Measurements from ENCODE around the gene ARHGEF11. TPM values are rescaled to one million over a fixed set of nuclear protein-coding genes. Genes with fewer than 3 reads are reported as not detected.
"Not testable (repeated sequence)": the region's sequence is repeated elsewhere in the genome, so short reads cannot be mapped to it uniquely, and the experiment has no call there.

Gene ARHGEF11
- total RNA-seq, 2 experiments from 2014 or later: 1.4 to 1.8 TPM

GRCh38 chr1:157080714-157081113, 35.2 kb upstream of the ARHGEF11 start:
- Mint-ChIP-seq H3K27me3 (peaks cover 4% of the 10 kb centered on the region), H3K9me3 (no peaks in the 10 kb centered on the region), H3K27ac (no peak overlapping the region), H3K4me1 (ENCODE audit: low read depth) (no peaks in the 10 kb centered on the region), H3K4me3 (no peak overlapping the region), H3K36me3 (ENCODE audit: low read depth) (no peaks in the 10 kb centered on the region)
- no peak for DNase-seq
- ChIA-PET CTCF (interaction anchor here (1.4 to 13.6 kb wide), 3 partner anchors 10 to 119 kb away, joined by 3 to 562 read pairs (median 27); no protein-coding TSS in a partner anchor), POLR2A (interaction anchor here (1.4 kb wide), 1 partner anchor 76 kb away, joined by 4 read pairs; no protein-coding TSS in a partner anchor)
- intact Hi-C loops (cut with micrococcal nuclease): no loop called here
- no peak for TF ChIP-seq CTCF (IDR thresholded peaks at IDR 0.05)
- no peak for ATAC-seq

GRCh38 chr1:157077394-157077793, 31.9 kb upstream of the ARHGEF11 start:
- intact Hi-C loops (cut with micrococcal nuclease): no loop called here
- no peak for TF ChIP-seq CTCF (IDR thresholded peaks at IDR 0.05)
- DNase-seq (no peak), ATAC-seq (no peak)
- CTCF ChIA-PET: interaction anchor here (1.1 to 1.3 kb wide), 2 partner anchors 13 to 167 kb away, joined by 3 to 4 read pairs; no protein-coding TSS in a partner anchor
- Mint-ChIP-seq H3K4me3 (no peak overlapping the region), H3K4me1 (ENCODE audit: low read depth) (no peaks in the 10 kb centered on the region), H3K27ac (no peak overlapping the region), H3K36me3 (ENCODE audit: low read depth) (no peaks in the 10 kb centered on the region), H3K9me3 (no peaks in the 10 kb centered on the region), H3K27me3 (peaks cover 17% of the 10 kb centered on the region)
- POLR2A ChIA-PET: no interaction called here

- ATAC-seq (no peak), DNase-seq (peak; percentile 75)
- Mint-ChIP-seq H3K27ac (no peak overlapping the region), H3K36me3 (ENCODE audit: low read depth) (no peaks in the 10 kb centered on the region), H3K4me3 (no peak overlapping the region), H3K4me1 (ENCODE audit: low read depth) (no peaks in the 10 kb centered on the region), H3K9me3 (no peaks in the 10 kb centered on the region), H3K27me3 (peaks cover 19% of the 10 kb centered on the region)
- TF ChIP-seq CTCF (IDR thresholded peaks at IDR 0.05): peak; percentile 53
- ChIA-PET POLR2A (interaction anchor here (0.6 kb wide), 1 partner anchor 43 kb away, joined by 3 read pairs; no protein-coding TSS in a partner anchor), CTCF (interaction anchor here (0.8 to 2.7 kb wide), 24 partner anchors 8 to 235 kb away, joined by 3 to 12 read pairs (median 4); no protein-coding TSS in a partner anchor)
- intact Hi-C loops (cut with micrococcal nuclease): no loop called here
Observed at GRCh38 chr1:157073944-157074685, 28.6 kb upstream of the ARHGEF11 start.

DNA sequence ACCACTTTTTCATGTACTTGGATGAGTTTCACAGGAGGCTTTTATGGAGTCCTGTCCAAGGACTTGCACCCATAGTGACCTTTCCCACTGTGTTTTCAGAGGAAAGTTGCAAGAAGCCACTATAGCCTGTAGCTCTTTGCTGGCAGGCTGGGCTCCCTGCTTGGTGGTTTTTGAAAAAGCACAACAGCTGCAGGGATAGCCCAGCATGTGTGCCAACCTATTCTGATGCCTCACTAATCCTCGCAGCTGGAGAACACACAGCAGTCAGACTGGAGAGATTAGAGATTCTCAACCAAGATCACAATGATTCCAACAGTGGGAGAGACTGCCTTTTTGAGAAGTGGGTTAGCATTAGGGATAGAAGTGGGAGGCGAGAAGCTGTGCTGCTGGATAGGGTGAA, 24.1 kb upstream of the ARHGEF11 start:
- Mint-ChIP-seq H3K9me3 (no peaks in the 10 kb centered on the region), H3K4me1 (ENCODE audit: low read depth) (no peaks in the 10 kb centered on the region), H3K27me3 (peaks cover 30% of the 10 kb centered on the region), H3K4me3 (no peak overlapping the region), H3K27ac (no peak overlapping the region), H3K36me3 (ENCODE audit: low read depth) (no peaks in the 10 kb centered on the region)
- no peak for ATAC-seq
- ChIA-PET CTCF (interaction anchor here (0.9 to 1.7 kb wide), 2 partner anchors 21 to 87 kb away, joined by 3 to 7 read pairs; no protein-coding TSS in a partner anchor), POLR2A (no interaction called here)
- DNase-seq: no peak
- intact Hi-C loops (cut with micrococcal nuclease): no loop called here
- TF ChIP-seq CTCF (IDR thresholded peaks at IDR 0.05): no peak

GRCh38 chr1:157059241-157059640, 13.7 kb upstream of the ARHGEF11 start:
- H3K4me3 Mint-ChIP-seq; POLR2A ChIA-PET; H3K9me3 Mint-ChIP-seq; H3K27ac Mint-ChIP-seq; DNase-seq; intact Hi-C loops (cut with micrococcal nuclease); H3K36me3 Mint-ChIP-seq (ENCODE audit: low read depth); CTCF ChIA-PET; ATAC-seq; H3K4me1 Mint-ChIP-seq (ENCODE audit: low read depth): not testable (repeated sequence)
- peaks cover 40% of the 10 kb centered on the region for H3K27me3 Mint-ChIP-seq

Data from activated CD8-positive, alpha-beta T cell treated with anti-CD3 and anti-CD28 coated beads for 36 hours (primary cell).